ENCODE data around the gene ANKDD1A.

DNA sequence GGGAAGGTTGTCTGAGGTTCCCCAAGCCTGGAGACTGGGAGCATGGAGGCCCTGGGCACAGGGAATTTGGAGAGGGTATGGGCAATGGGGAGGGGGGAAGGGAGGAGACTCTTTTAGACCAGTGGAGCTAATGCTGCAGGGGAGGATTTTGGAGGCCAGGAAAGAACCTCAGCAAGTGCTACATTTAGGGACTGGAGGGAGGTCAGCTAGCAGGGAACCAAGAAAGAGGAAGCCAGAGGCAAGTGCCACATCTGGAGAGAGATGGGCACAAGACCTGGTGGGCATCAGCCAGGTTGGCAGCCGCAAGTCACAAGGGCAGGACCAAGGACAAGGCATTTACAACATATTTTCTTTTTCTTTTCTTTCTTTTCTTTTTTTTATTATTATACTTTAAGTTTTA lies 49.3 kb upstream of the ANKDD1A start:
- TF ChIP-seq EZH2phosphoT487 (conservative IDR thresholded peaks at IDR 0.05; ENCODE audit: low read length): no peak
- TF ChIP-seq, protein P1, sequence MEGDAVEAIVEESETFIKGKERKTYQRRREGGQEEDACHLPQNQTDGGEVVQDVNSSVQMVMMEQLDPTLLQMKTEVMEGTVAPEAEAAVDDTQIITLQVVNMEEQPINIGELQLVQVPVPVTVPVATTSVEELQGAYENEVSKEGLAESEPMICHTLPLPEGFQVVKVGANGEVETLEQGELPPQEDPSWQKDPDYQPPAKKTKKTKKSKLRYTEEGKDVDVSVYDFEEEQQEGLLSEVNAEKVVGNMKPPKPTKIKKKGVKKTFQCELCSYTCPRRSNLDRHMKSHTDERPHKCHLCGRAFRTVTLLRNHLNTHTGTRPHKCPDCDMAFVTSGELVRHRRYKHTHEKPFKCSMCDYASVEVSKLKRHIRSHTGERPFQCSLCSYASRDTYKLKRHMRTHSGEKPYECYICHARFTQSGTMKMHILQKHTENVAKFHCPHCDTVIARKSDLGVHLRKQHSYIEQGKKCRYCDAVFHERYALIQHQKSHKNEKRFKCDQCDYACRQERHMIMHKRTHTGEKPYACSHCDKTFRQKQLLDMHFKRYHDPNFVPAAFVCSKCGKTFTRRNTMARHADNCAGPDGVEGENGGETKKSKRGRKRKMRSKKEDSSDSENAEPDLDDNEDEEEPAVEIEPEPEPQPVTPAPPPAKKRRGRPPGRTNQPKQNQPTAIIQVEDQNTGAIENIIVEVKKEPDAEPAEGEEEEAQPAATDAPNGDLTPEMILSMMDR (IDR thresholded peaks at IDR 0.05; ENCODE audit: insufficient read depth, low read length, poor library complexity, severe bottlenecking): no peak
